ENCODE data around the gene EMC7. TPM values are rescaled to one million over a fixed set of nuclear protein-coding genes. Genes with fewer than 3 reads are reported as not detected.

EMC7 gene
- total RNA-seq, 1 experiment from 2014 or later: 38.7 TPM

DNA sequence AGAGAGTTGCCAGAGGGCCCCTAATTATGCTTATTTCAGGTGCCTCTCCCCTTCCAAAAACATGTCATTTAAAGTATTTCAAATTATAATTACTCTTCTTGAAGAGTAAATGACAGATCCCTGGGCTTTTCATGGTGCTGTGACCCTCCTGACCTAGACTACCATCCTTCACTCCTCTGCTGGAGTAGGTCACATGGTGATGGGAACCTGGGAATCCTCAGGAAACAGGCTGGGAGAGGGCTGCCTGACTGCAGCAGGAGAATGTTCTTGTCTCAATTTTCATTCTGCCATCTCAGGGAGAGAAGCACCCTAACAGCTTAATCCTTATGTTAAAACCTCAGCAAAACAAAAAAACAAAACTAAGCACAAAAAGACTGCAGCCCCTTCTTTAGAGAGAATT is 24.9 kb upstream of the EMC7 start:
- ATAC-seq (no peak), DNase-seq (ENCODE audit: low read depth, low spot score) (no peak)
- no peak overlapping the region for H2AFZ ChIP-seq (ENCODE audit: low read depth, low read length, poor library complexity, severe bottlenecking)
- H3K9me2 ChIP-seq (ENCODE audit: insufficient read depth): no peaks in the 10 kb centered on the region
- H4K20me1 ChIP-seq (ENCODE audit: insufficient read depth): no peaks in the 10 kb centered on the region
- no peaks in the 10 kb centered on the region for H3K4me1 ChIP-seq (ENCODE audit: control insufficient read depth in 1 of 2, insufficient read depth in 2 of 2, low read length in 2 of 2)
- H3K4me2 ChIP-seq (ENCODE audit: low read length): no peak overlapping the region
- BruUV-seq (replicated peaks): no TSS peak
- POLR2A ChIA-PET: no interaction called here
- H3K27ac ChIP-seq (ENCODE audit: low read depth, low read length): no peak overlapping the region
- intact Hi-C loops (cut with micrococcal nuclease): no loop called here
- CTCF ChIA-PET: no interaction called here
- H3K9me3 ChIP-seq (ENCODE audit: control insufficient read depth in 1 of 2, insufficient read depth in 1 of 2, low read depth in 1 of 2, low read length in 2 of 2): no peaks in the 10 kb centered on the region
- no peaks in the 10 kb centered on the region for H3K27me3 ChIP-seq (ENCODE audit: insufficient read depth, low read length)
- TF ChIP-seq FOSL1 (IDR thresholded peaks at IDR 0.05; ENCODE audit: low read depth): no peak
- no peak for TF ChIP-seq CBX3 (IDR thresholded peaks at IDR 0.05; ENCODE audit: low read depth)
- TF ChIP-seq TCF7L2 (IDR thresholded peaks at IDR 0.05; ENCODE audit: borderline replicate concordance, extremely low read depth, insufficient read depth, insufficient read length): no peak
- no peak for TF ChIP-seq ATF3 (IDR thresholded peaks at IDR 0.05)
- no peak for TF ChIP-seq MAX (IDR thresholded peaks at IDR 0.05)
- no peak for TF ChIP-seq SRF (IDR thresholded peaks at IDR 0.05; ENCODE audit: low read depth)
- no peak for TF ChIP-seq EZH2phosphoT487 (IDR thresholded peaks at IDR 0.05; ENCODE audit: borderline replicate concordance)
- TF ChIP-seq, protein P1, sequence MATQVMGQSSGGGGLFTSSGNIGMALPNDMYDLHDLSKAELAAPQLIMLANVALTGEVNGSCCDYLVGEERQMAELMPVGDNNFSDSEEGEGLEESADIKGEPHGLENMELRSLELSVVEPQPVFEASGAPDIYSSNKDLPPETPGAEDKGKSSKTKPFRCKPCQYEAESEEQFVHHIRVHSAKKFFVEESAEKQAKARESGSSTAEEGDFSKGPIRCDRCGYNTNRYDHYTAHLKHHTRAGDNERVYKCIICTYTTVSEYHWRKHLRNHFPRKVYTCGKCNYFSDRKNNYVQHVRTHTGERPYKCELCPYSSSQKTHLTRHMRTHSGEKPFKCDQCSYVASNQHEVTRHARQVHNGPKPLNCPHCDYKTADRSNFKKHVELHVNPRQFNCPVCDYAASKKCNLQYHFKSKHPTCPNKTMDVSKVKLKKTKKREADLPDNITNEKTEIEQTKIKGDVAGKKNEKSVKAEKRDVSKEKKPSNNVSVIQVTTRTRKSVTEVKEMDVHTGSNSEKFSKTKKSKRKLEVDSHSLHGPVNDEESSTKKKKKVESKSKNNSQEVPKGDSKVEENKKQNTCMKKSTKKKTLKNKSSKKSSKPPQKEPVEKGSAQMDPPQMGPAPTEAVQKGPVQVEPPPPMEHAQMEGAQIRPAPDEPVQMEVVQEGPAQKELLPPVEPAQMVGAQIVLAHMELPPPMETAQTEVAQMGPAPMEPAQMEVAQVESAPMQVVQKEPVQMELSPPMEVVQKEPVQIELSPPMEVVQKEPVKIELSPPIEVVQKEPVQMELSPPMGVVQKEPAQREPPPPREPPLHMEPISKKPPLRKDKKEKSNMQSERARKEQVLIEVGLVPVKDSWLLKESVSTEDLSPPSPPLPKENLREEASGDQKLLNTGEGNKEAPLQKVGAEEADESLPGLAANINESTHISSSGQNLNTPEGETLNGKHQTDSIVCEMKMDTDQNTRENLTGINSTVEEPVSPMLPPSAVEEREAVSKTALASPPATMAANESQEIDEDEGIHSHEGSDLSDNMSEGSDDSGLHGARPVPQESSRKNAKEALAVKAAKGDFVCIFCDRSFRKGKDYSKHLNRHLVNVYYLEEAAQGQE (IDR thresholded peaks at IDR 0.05; ENCODE audit: low read depth): no peak
- TF ChIP-seq ELF1 (IDR thresholded peaks at IDR 0.05; ENCODE audit: borderline replicate concordance, low read depth): no peak
- no peak for TF ChIP-seq CEBPB (IDR thresholded peaks at IDR 0.05; ENCODE audit: low read depth)
- TF ChIP-seq SP1 (IDR thresholded peaks at IDR 0.05; ENCODE audit: low read depth): no peak
- no peak for TF ChIP-seq JUND (IDR thresholded peaks at IDR 0.05)
- no peak for TF ChIP-seq YY1 (IDR thresholded peaks at IDR 0.05; ENCODE audit: extremely low read depth, insufficient replicate concordance, low read depth, low read length)
- TF ChIP-seq SIN3A (IDR thresholded peaks at IDR 0.05; ENCODE audit: low read depth): no peak
- no peak for TF ChIP-seq ZNF274 (IDR thresholded peaks at IDR 0.05; ENCODE audit: low read depth, low read length)
- no peak for TF ChIP-seq EGR1 (IDR thresholded peaks at IDR 0.05; ENCODE audit: low read depth)
- no peaks in the 10 kb centered on the region for H3K79me2 ChIP-seq (ENCODE audit: insufficient read depth, low read length)
- H3K9ac ChIP-seq (ENCODE audit: low read length): no peak overlapping the region
- RAD21 ChIA-PET (ENCODE audit: low non-redundant PET in 1 of 2, low total read pairs in 2 of 2, uncharacterized antibody in 2 of 2, unreplicated experiment in 2 of 2): no interaction called here
- H3K36me3 ChIP-seq (ENCODE audit: control insufficient read depth in 1 of 2, insufficient read depth in 2 of 2, low read length in 2 of 2): no peaks in the 10 kb centered on the region
- H3K4me3 ChIP-seq (replicated peaks in 1 of 2; ENCODE audit: low read depth in 1 of 2, low read length in 2 of 2): no peak overlapping the region
